IMR-90 (cell line): ENCODE measurements around the gene CTNNA2. TPM values are rescaled to one million over a fixed set of nuclear protein-coding genes. Genes with fewer than 3 reads are reported as not detected.

Experiments used
- ATAC-seq: fragments of 200-7000 bp; cut with Tn5 transposase; 2 replicates; pipeline ENCODE4 v1.9.1; 2020; ENCODE audit warnings: low read depth, mild to moderate bottlenecking, moderate library complexity
- BruUV-seq: library from RNA; stranded (reverse); fragments of 400-500 nt; replicated peaks from 2 replicates; lab custom pipeline; 2021; lab: Mats Ljungman, UMichigan
- CTCF ChIA-PET: fragments of 300-600 bp; formaldehyde crosslinking; extraction: SDS; loops from one replicate; lab custom pipeline; 2021; ENCODE audit warnings: antibody characterized with exemption; lab: Yijun Ruan, JAX
- POLR2A ChIA-PET: fragments of 300-600 bp; sonication (Branson Sonifier 250); formaldehyde crosslinking; loops from one replicate; lab custom pipeline; 2022; ENCODE audit warnings: antibody characterized with exemption; ENCODE audit not compliant: unreplicated experiment; lab: Charles Lee
- DNase-seq: peaks from one replicate; pipeline ENCODE4 v3.0.0; 2013
- H2AFZ ChIP-seq: replicated peaks from 2 replicates; pipeline ENCODE3; 2013; ENCODE audit warnings: low read length, mild to moderate bottlenecking; ENCODE audit not compliant: poor library complexity
- H2AK5ac ChIP-seq: 2 replicates; pipeline ENCODE4 v1.6.1; 2013; ENCODE audit warnings: low read depth, low read length, inconsistent platforms
- H2AK9ac ChIP-seq: replicated peaks from 2 replicates; pipeline ENCODE3; 2013; ENCODE audit warnings: mild to moderate bottlenecking, low read depth, low read length, moderate library complexity; ENCODE audit not compliant: poor library complexity
- H2BK120ac ChIP-seq: 2 replicates; pipeline ENCODE4 v1.6.1; 2013; ENCODE audit warnings: low read depth, low read length, inconsistent platforms
- H2BK15ac ChIP-seq: 3 replicates; pipeline ENCODE4 v1.6.1; 2013; ENCODE audit warnings: low read depth, low read length, inconsistent platforms
- H2BK20ac ChIP-seq: 2 replicates; pipeline ENCODE4 v1.6.1; 2013; ENCODE audit warnings: low read depth, mild to moderate bottlenecking, inconsistent platforms, low read length, moderate library complexity
- H2BK5ac ChIP-seq: 2 replicates; pipeline ENCODE4 v1.6.1; 2013; ENCODE audit warnings: mild to moderate bottlenecking, low read depth, low read length, inconsistent platforms; ENCODE audit not compliant: poor library complexity, severe bottlenecking
- H3K14ac ChIP-seq: replicated peaks from 2 replicates; pipeline ENCODE4 v1.6.1; 2013; ENCODE audit warnings: low read depth, low read length, inconsistent platforms
- H3K18ac ChIP-seq: 2 replicates; pipeline ENCODE4 v1.6.1; 2013; ENCODE audit warnings: low read depth, low read length, control low read depth
- H3K23ac ChIP-seq: 2 replicates; pipeline ENCODE4 v1.6.1; 2013; ENCODE audit warnings: low read depth, low read length, inconsistent platforms
- H3K27ac ChIP-seq: 2 replicates; pipeline ENCODE4 v1.5.1; 2013; ENCODE audit warnings: mild to moderate bottlenecking, control low read depth, low read length; ENCODE audit not compliant: insufficient read depth
- H3K27me3 ChIP-seq: 2 replicates; pipeline ENCODE4 v1.6.1; 2013; ENCODE audit warnings: low read length; ENCODE audit not compliant: control insufficient read depth, insufficient read depth
- H3K36me3 ChIP-seq: 2 replicates; pipeline ENCODE4 v1.6.1; 2013; ENCODE audit warnings: low read length, mixed read lengths; ENCODE audit not compliant: control insufficient read depth, insufficient read depth
- H3K4ac ChIP-seq: 2 replicates; pipeline ENCODE4 v1.6.1; 2013; ENCODE audit warnings: low read depth, low read length, inconsistent platforms
- H3K4me1 ChIP-seq: 2 replicates; pipeline ENCODE4 v1.6.1; 2013; ENCODE audit warnings: low read length, mixed read lengths; ENCODE audit not compliant: control insufficient read depth, insufficient read depth
- H3K4me2 ChIP-seq: 2 replicates; pipeline ENCODE4 v1.6.1; 2013; ENCODE audit warnings: low read depth, mild to moderate bottlenecking, control low read depth, low read length, moderate library complexity
- H3K4me3 ChIP-seq: 2 replicates; pipeline ENCODE4 v1.5.1; 2013; ENCODE audit warnings: low read depth, mild to moderate bottlenecking, control low read depth, low read length, moderate library complexity; ENCODE audit not compliant: insufficient read depth
- H3K56ac ChIP-seq: 2 replicates; pipeline ENCODE4 v1.6.1; 2013; ENCODE audit warnings: low read length, inconsistent platforms; ENCODE audit not compliant: insufficient read depth; ENCODE audit errors: extremely low read depth
- H3K79me1 ChIP-seq, 2 experiments: 2 replicates each; pipeline ENCODE4 v1.6.1; 2013; ENCODE audit warnings: low read length in 2 of 2, inconsistent platforms in 1 of 2, low read depth in 1 of 2
- H3K9ac ChIP-seq: 2 replicates; pipeline ENCODE4 v1.6.1; 2013; ENCODE audit warnings: low read depth, low read length, control low read depth
- H3K9me1 ChIP-seq: 2 replicates; pipeline ENCODE4 v1.6.1; 2013; ENCODE audit warnings: low read length, inconsistent platforms; ENCODE audit not compliant: insufficient read depth
- H3K9me3 ChIP-seq: 2 replicates; pipeline ENCODE4 v1.6.1; 2013; ENCODE audit warnings: low read length; ENCODE audit not compliant: control insufficient read depth, insufficient read depth
- H4K20me1 ChIP-seq: 2 replicates; pipeline ENCODE4 v1.6.1; 2013; ENCODE audit warnings: low read length, inconsistent platforms; ENCODE audit not compliant: insufficient read depth
- H4K5ac ChIP-seq: 2 replicates; pipeline ENCODE4 v1.6.1; 2013; ENCODE audit warnings: mild to moderate bottlenecking, low read depth, low read length, control low read depth
- H4K8ac ChIP-seq, 2 experiments: 2 replicates each; pipeline ENCODE4 v1.6.1; 2013; ENCODE audit warnings: low read depth in 2 of 2, low read length in 2 of 2, control low read depth in 1 of 2, inconsistent platforms in 1 of 2
- H4K91ac ChIP-seq: 2 replicates; pipeline ENCODE4 v1.6.1; 2013; ENCODE audit warnings: low read depth, low read length, inconsistent platforms; ENCODE audit not compliant: insufficient read depth
- MAFK ChIP-seq: IDR thresholded peaks from 2 replicates; pipeline ENCODE4 v1.6.1; 2012; ENCODE audit warnings: low read depth, low read length, improper control_type of control experiment
- POLR2A ChIP-seq: IDR thresholded peaks from 2 replicates; pipeline ENCODE4 v1.6.1; 2012; ENCODE audit warnings: mild to moderate bottlenecking, low read depth, low read length
- SMC3 ChIP-seq: fragments of 150-350 bp; IDR thresholded peaks from 2 replicates; pipeline ENCODE4 v1.6.1; 2016; ENCODE audit warnings: low read depth, mild to moderate bottlenecking, antibody characterized with exemption, low read length, moderate library complexity
- WGBS, 2 experiments: methylation state at CpG; one replicate each; pipeline versions ENCODE4 v1.1.5 to v1.1.7; 2013; ENCODE audit warnings: missing lambda C conversion rate in 2 of 2; ENCODE audit not compliant: insufficient read length in 1 of 2; ENCODE audit errors: extremely low coverage in 2 of 2; 5-methylcytosine and 5-hydroxymethylcytosine counted together
- dilution Hi-C: fragments of 300-500 bp; cut with HindIII; formaldehyde crosslinking; loops from one replicate; pipeline ENCODE4 v1.14.3; 2018; ENCODE audit warnings: low sequenced_read_pairs; ENCODE audit not compliant: unreplicated experiment
- in situ Hi-C: fragments of 300-500 bp; cut with MboI; formaldehyde crosslinking; loops from 3 replicates; pipeline ENCODE4 v1.14.3; 2019; ENCODE audit warnings: low sequenced_read_pairs, inconsistent platforms, mixed read lengths
- intact Hi-C: fragments of 100-400 bp; cut with micrococcal nuclease; formaldehyde crosslinking; loops from 2 replicates; pipeline ENCODE4 v1.10.0; 2022
- polyA plus RNA-seq, 3 experiments: library from polyadenylated mRNA; depleted of rRNA; stranded (reverse); fragments of >200 nt; gene quantifications; 2 replicates each; pipeline ENCODE4 v1.2.3, GENCODE V29; 2012; ENCODE audit warnings: low replicate concordance in 1 of 3
- total RNA-seq: library from RNA; depleted of rRNA; stranded (reverse); fragments of >200 nt; gene quantifications from 2 replicates; pipeline ENCODE4 v1.2.3, GENCODE V29; 2012
- TF ChIP-seq, protein P1 (sequence below): fragments of 150-350 bp; IDR thresholded peaks from 2 replicates; pipeline ENCODE4 v1.6.1; 2016; ENCODE audit warnings: low read depth, mild to moderate bottlenecking, low read length, moderate library complexity, borderline replicate concordance

CTNNA2 gene
- total and polyA plus RNA-seq, 2 of the 4 experiments (the other 2 are of a cell fraction) = not detected

DNA sequence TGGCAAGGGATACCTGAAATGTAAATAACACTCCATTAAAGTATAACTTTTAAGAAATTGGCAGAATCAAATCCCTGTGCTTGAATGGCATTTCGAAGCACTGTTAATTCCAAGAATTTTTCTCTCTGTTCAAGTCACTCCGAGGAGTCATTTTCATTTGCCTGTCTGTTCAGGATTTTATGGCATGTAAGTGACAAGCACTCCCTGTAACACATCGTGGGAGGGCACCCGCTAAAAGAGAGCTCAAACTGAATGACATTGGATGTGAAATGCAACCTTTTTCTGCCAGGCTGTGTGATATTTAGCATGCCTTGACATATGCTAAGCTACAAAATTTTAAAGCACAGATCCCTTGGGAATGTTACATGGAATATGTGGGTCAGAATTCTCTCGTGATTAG is 452.1 kb downstream of the CTNNA2 start:
- intact Hi-C loops (no loop called here), in situ Hi-C loops (no loop called here), dilution Hi-C loops (no loop called here)
- no peaks in the 10 kb centered on the region for H3K4me1 ChIP-seq
- CTCF ChIA-PET = interaction anchor here (1.0 kb wide), 1 partner anchor 13 kb away, joined by 3 read pairs; no protein-coding TSS in a partner anchor
- H2BK20ac ChIP-seq = no peak overlapping the region
- no peak overlapping the region for H2AFZ ChIP-seq
- H2BK15ac ChIP-seq = no peak overlapping the region
- no TSS peak for BruUV-seq
- no peak overlapping the region for H3K4me2 ChIP-seq
- H3K23ac ChIP-seq = no peak overlapping the region
- H3K9ac ChIP-seq = no peak overlapping the region
- TF ChIP-seq, protein P1, sequence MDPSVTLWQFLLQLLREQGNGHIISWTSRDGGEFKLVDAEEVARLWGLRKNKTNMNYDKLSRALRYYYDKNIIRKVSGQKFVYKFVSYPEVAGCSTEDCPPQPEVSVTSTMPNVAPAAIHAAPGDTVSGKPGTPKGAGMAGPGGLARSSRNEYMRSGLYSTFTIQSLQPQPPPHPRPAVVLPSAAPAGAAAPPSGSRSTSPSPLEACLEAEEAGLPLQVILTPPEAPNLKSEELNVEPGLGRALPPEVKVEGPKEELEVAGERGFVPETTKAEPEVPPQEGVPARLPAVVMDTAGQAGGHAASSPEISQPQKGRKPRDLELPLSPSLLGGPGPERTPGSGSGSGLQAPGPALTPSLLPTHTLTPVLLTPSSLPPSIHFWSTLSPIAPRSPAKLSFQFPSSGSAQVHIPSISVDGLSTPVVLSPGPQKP = no peak
- TF ChIP-seq MAFK = no peak
- TF ChIP-seq SMC3 = no peak
- TF ChIP-seq POLR2A = no peak
- H4K20me1 ChIP-seq = no peaks in the 10 kb centered on the region
- ATAC-seq (no peak), DNase-seq (no peak)
- H3K27ac ChIP-seq = no peak overlapping the region
- peaks cover 3% of the 10 kb centered on the region; the same call in 1 of the 2 replicates for H3K27me3 ChIP-seq
- H4K91ac ChIP-seq = no peak overlapping the region
- no peak overlapping the region for H2BK120ac ChIP-seq
- H3K18ac ChIP-seq = no peak overlapping the region
- no peak overlapping the region for H2BK5ac ChIP-seq
- H3K14ac ChIP-seq = no peak overlapping the region
- no peak overlapping the region for H2AK5ac ChIP-seq
- H3K9me1 ChIP-seq = no peaks in the 10 kb centered on the region
- no peaks in the 10 kb centered on the region for H3K79me1 ChIP-seq
- no peak overlapping the region for H3K4ac ChIP-seq
- H3K4me3 ChIP-seq = no peak overlapping the region
- H2AK9ac ChIP-seq = no peak overlapping the region
- H3K36me3 ChIP-seq = no peaks in the 10 kb centered on the region
- H4K5ac ChIP-seq = no peak overlapping the region
- 49% methylated on average over 4 of the region's 5 CpGs; no CpG with 5 or more reads in 1 of the 2 experiments for WGBS, 2 experiments
- H3K9me3 ChIP-seq = no peaks in the 10 kb centered on the region
- H3K56ac ChIP-seq = no peak overlapping the region
- no peak overlapping the region for H4K8ac ChIP-seq
- POLR2A ChIA-PET = no interaction called here
